Measurements from ENCODE around the gene NAB2. TPM values are rescaled to one million over a fixed set of nuclear protein-coding genes. Genes with fewer than 3 reads are reported as not detected.

NAB2 gene
- total and polyA plus RNA-seq, 9 of the 15 experiments (the other 6 are each of a cell fraction or from before 2014, with no cell fraction given) = 0.45 to 40.9 (median 20.4) TPM

DNA sequence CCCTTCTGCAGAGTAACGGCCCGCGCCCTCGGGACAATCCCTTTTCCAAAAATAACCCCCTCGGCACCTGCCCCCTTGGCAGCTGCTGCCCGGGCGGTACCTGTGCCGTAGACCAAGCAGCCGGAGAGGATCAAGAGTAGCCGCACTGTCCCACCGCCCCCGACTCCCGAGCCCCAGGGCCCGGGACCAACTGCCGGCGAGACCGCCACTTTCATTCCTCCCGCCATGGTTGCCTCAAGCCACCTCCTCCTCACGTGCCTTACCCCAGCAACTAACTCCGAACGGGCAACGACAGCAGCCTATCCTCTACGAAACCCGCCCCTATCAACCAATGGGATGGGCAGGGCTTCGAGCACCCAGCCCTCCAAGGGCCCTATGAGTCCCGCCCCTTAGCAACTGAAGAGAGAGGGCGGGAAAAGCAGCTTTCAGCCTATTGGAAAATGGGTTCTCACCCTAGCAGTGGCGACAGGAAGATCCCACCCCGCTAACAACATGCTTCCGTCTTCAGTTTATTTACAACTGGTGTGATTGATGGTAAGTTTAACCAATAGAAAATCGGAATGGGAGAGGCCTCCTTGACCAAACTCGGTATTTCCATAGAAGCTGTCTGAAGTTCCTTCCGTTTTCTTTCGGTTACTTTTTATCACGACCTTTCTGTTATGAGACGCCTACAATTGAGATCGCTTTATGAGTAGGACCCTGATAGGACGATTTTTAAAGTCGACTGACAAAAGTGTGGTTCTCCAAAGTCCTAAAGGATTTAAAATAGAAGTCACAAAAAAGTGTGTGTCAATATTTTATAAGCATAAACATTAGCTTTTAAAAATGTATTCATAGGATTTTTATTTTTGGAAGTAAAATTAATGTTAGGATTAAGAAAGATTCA, 10.2 kb upstream of the NAB2 start, which contains the start of gene NEMP1 (continued):
- TF ChIP-seq EGR1 (conservative IDR thresholded peaks at IDR 0.05) (peak; percentile 49), CBX1 (IDR thresholded peaks at IDR 0.05; ENCODE audit: low read depth) (0 out of 2 replicates have a peak, but pooled peaks have one; percentile 56), HCFC1 (IDR thresholded peaks at IDR 0.05; ENCODE audit: low read depth, low read length) (peak; percentile 11; the same call in 1 of the 2 replicates), MAZ (CRISPR knock-in tag; conservative IDR thresholded peaks at IDR 0.05 in 1 of 2, IDR thresholded peaks at IDR 0.05 in 1 of 2) (peak in 1 of 2 experiments; percentile 71; a peak in 3 of 4 replicates), NFYB (IDR thresholded peaks at IDR 0.05; ENCODE audit: extremely low read depth, insufficient read length) (peak; percentile 86), MEF2D (tag; conservative IDR thresholded peaks at IDR 0.05; ENCODE audit: low read depth) (no peak), MTA3 (IDR thresholded peaks at IDR 0.05; ENCODE audit: borderline replicate concordance) (peak; percentile 71; the same call in 1 of the 2 replicates), SMARCA4 (IDR thresholded peaks at IDR 0.05) (peak; percentile 22; the same call in 1 of the 2 replicates), TAF1 (IDR thresholded peaks at IDR 0.05; ENCODE audit: control insufficient read depth, extremely low read depth, insufficient read depth, low read length, severe bottlenecking) (peak; percentile 89), BCL6 (CRISPR knock-in tag; IDR thresholded peaks at IDR 0.05) (no peak), SUPT5H (IDR thresholded peaks at IDR 0.05) (peak; percentile 91), NFRKB (IDR thresholded peaks at IDR 0.05; ENCODE audit: low read depth) (peak; percentile 90)
- TF ChIP-seq, protein P1, sequence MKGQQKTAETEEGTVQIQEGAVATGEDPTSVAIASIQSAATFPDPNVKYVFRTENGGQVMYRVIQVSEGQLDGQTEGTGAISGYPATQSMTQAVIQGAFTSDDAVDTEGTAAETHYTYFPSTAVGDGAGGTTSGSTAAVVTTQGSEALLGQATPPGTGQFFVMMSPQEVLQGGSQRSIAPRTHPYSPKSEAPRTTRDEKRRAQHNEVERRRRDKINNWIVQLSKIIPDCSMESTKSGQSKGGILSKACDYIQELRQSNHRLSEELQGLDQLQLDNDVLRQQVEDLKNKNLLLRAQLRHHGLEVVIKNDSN (CRISPR knock-in tag; IDR thresholded peaks at IDR 0.05) = peak; percentile 97
- TF ChIP-seq, protein P2, sequence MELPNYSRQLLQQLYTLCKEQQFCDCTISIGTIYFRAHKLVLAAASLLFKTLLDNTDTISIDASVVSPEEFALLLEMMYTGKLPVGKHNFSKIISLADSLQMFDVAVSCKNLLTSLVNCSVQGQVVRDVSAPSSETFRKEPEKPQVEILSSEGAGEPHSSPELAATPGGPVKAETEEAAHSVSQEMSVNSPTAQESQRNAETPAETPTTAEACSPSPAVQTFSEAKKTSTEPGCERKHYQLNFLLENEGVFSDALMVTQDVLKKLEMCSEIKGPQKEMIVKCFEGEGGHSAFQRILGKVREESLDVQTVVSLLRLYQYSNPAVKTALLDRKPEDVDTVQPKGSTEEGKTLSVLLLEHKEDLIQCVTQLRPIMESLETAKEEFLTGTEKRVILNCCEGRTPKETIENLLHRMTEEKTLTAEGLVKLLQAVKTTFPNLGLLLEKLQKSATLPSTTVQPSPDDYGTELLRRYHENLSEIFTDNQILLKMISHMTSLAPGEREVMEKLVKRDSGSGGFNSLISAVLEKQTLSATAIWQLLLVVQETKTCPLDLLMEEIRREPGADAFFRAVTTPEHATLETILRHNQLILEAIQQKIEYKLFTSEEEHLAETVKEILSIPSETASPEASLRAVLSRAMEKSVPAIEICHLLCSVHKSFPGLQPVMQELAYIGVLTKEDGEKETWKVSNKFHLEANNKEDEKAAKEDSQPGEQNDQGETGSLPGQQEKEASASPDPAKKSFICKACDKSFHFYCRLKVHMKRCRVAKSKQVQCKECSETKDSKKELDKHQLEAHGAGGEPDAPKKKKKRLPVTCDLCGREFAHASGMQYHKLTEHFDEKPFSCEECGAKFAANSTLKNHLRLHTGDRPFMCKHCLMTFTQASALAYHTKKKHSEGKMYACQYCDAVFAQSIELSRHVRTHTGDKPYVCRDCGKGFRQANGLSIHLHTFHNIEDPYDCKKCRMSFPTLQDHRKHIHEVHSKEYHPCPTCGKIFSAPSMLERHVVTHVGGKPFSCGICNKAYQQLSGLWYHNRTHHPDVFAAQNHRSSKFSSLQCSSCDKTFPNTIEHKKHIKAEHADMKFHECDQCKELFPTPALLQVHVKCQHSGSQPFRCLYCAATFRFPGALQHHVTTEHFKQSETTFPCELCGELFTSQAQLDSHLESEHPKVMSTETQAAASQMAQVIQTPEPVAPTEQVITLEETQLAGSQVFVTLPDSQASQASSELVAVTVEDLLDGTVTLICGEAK (IDR thresholded peaks at IDR 0.05) = peak; percentile 95
- TF ChIP-seq, protein P2 (CRISPR knock-in tag; IDR thresholded peaks at IDR 0.05) = no peak
- TF ChIP-seq, protein P3, sequence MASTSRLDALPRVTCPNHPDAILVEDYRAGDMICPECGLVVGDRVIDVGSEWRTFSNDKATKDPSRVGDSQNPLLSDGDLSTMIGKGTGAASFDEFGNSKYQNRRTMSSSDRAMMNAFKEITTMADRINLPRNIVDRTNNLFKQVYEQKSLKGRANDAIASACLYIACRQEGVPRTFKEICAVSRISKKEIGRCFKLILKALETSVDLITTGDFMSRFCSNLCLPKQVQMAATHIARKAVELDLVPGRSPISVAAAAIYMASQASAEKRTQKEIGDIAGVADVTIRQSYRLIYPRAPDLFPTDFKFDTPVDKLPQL (IDR thresholded peaks at IDR 0.05; ENCODE audit: extremely low read depth, insufficient read length) = peak; percentile 59

Data from K562 (cell line).